T-cell (primary cell): ENCODE results near the gene ZNF362. TPM values are rescaled to one million over a fixed set of nuclear protein-coding genes. Genes with fewer than 3 reads are reported as not detected.

ENCODE experiments used
- ATAC-seq, 4 experiments: fragments of 200-7000 bp in 3 of 4; fragments of 150-1000 bp in 1 of 4; cut with Tn5 transposase; replicated peaks in 1 of 4; 1 replicate in 3 of 4; 2 replicates in 1 of 4; pipeline ENCODE4 v1.10.0; 2021; ENCODE audit warnings: moderate library complexity in 3 of 4, mild to moderate bottlenecking in 2 of 4, moderate number of reproducible peaks in 1 of 4
- CTCF ChIA-PET, 2 donors: fragments of 300-600 bp; sonication (Branson Sonifier 250); formaldehyde crosslinking; loops; one replicate each; lab custom pipeline; 2022; ENCODE audit warnings: antibody characterized with exemption in 2 of 2; lab: Charles Lee
- POLR2A ChIA-PET, 2 donors: fragments of 300-600 bp; sonication (Branson Sonifier 250); formaldehyde crosslinking; loops; one replicate each; lab custom pipeline; 2022; ENCODE audit warnings: antibody characterized with exemption in 2 of 2; lab: Charles Lee
- DNase-seq, 35 experiments: peaks; one replicate each; pipeline versions ENCODE4 v3.0.0 to v3.0.0-alpha.2; 2013 to 2023
- H3K27ac ChIP-seq: one replicate; pipeline ENCODE4 v1.5.1; 2013; ENCODE audit warnings: low read length
- H3K27me3 ChIP-seq, 2 experiments: replicated peaks in 1 of 2; 1 replicate in 1 of 2; 2 replicates in 1 of 2; pipeline versions ENCODE4 v1.6.1 to v1.7.0; 2013; ENCODE audit warnings: low read length in 1 of 2, mixed read lengths in 1 of 2; ENCODE audit not compliant: control insufficient read depth in 2 of 2, insufficient read depth in 2 of 2; ENCODE audit errors: extremely low read depth in 1 of 2
- H3K36me3 ChIP-seq, 2 donors: 1 replicate in 1 of 2; 2 replicates in 1 of 2; pipeline versions ENCODE4 v1.6.1 to v1.7.0; 2013; ENCODE audit warnings: low read length in 1 of 2; ENCODE audit not compliant: control insufficient read depth in 2 of 2, insufficient read depth in 1 of 2; ENCODE audit errors: extremely low read depth in 1 of 2
- H3K4me1 ChIP-seq, 2 experiments: 1 replicate in 1 of 2; 2 replicates in 1 of 2; pipeline versions ENCODE4 v1.6.1 to v1.7.0; 2013; ENCODE audit warnings: low read length in 2 of 2, mixed read lengths in 1 of 2; ENCODE audit not compliant: insufficient read depth in 2 of 2, control insufficient read depth in 1 of 2; ENCODE audit errors: extremely low read depth in 1 of 2
- H3K4me3 ChIP-seq, 2 donors: 1 replicate in 1 of 2; 2 replicates in 1 of 2; pipeline versions ENCODE4 v1.5.1 to v1.7.0; 2013; ENCODE audit warnings: mild to moderate bottlenecking in 2 of 2, low read length in 1 of 2, moderate library complexity in 1 of 2; ENCODE audit not compliant: control insufficient read depth in 1 of 2; ENCODE audit errors: extremely low read depth in 1 of 2
- H3K9me3 ChIP-seq: 2 replicates; pipeline ENCODE4 v1.7.0; 2013
- H3K27ac Mint-ChIP-seq, 2 donors: one replicate each; pipeline ENCODE4 v1.8.0; 2020 to 2021; ENCODE audit warnings: mild to moderate bottlenecking in 2 of 2, mixed read lengths in 2 of 2
- H3K27me3 Mint-ChIP-seq, 2 donors: one replicate each; pipeline ENCODE4 v1.8.0; 2021 to 2022; ENCODE audit warnings: mixed read lengths in 2 of 2
- H3K36me3 Mint-ChIP-seq: one replicate; pipeline ENCODE4 v1.8.0; 2021; ENCODE audit warnings: mixed read lengths
- H3K4me1 Mint-ChIP-seq, 3 donors: one replicate each; pipeline ENCODE4 v1.8.0; 2020 to 2022; ENCODE audit warnings: mixed read lengths in 3 of 3, mild to moderate bottlenecking in 1 of 3
- H3K4me3 Mint-ChIP-seq, 3 donors: one replicate each; pipeline ENCODE4 v1.8.0; 2020 to 2022; ENCODE audit warnings: mild to moderate bottlenecking in 3 of 3, mixed read lengths in 3 of 3, moderate library complexity in 3 of 3
- H3K9me3 Mint-ChIP-seq, 3 donors: one replicate each; pipeline ENCODE4 v1.8.0; 2020 to 2022; ENCODE audit warnings: mixed read lengths in 3 of 3
- WGBS: methylation state at CpG from one replicate; pipeline ENCODE4 v1.1.5; 2013; ENCODE audit warnings: missing lambda C conversion rate; ENCODE audit not compliant: insufficient coverage; 5-methylcytosine and 5-hydroxymethylcytosine counted together
- total RNA-seq, 35 experiments: library from RNA in 6 of 35; stranded (reverse) in 6 of 35; fragments of 120-200 nt in 1 of 35; gene quantifications; one replicate each; pipeline versions ENCODE4 v1.2.1 to v1.2.4 and lab custom pipeline; 2013 to 2026

Gene ZNF362
- total RNA-seq, 5 donors from 2014 or later (not counting 1 experiment from before 2014, with no cell fraction given), result 22.9 to 31.4 (median 24.5) TPM

DNA sequence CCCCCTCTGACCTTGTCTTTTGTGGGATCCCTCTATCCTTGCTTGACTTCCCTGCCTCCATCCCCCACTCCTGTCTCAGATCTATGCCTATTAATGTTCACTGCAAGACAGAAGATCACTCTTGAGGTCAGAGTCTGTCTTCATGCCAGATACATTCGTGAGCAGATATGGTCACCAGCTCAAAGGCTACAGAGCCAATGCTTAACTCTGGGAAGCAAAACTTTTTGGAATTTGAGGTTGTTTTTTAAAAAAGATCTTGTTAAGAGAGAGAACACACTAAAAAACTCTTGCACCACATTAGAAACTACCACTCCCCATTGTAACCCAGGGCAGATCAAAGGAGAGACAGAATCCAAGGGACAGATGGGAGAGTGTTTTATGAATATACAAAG is 81.8 kb downstream of the ZNF362 start:
- Histone ChIP-seq H3K36me3 (peaks cover 6 to 18% of the 10 kb centered on the region in 2 donors), H3K27ac (no peak overlapping the region), H3K4me1 (peaks cover 0 to 3% of the 10 kb centered on the region in 2 experiments), H3K27me3 (no peaks in the 10 kb centered on the region), H3K4me3 (no peak overlapping the region), H3K9me3 (no peaks in the 10 kb centered on the region)
- no peak for ATAC-seq
- DNase-seq, result no peak
- no peak overlapping the region for H3K4me3 Mint-ChIP-seq
- H3K4me1 Mint-ChIP-seq, result peaks cover 46 to 59% (median 52%) of the 10 kb centered on the region in 3 donors
- no peaks in the 10 kb centered on the region for H3K27me3 Mint-ChIP-seq
- peaks cover 11% of the 10 kb centered on the region for H3K36me3 Mint-ChIP-seq
- no CpG with 5 or more reads among the region's 1 CpG for WGBS
- no peak overlapping the region for H3K27ac Mint-ChIP-seq
- H3K9me3 Mint-ChIP-seq, result no peaks in the 10 kb centered on the region
- CTCF ChIA-PET, result no interaction called here
- POLR2A ChIA-PET, result no interaction called here

DNA sequence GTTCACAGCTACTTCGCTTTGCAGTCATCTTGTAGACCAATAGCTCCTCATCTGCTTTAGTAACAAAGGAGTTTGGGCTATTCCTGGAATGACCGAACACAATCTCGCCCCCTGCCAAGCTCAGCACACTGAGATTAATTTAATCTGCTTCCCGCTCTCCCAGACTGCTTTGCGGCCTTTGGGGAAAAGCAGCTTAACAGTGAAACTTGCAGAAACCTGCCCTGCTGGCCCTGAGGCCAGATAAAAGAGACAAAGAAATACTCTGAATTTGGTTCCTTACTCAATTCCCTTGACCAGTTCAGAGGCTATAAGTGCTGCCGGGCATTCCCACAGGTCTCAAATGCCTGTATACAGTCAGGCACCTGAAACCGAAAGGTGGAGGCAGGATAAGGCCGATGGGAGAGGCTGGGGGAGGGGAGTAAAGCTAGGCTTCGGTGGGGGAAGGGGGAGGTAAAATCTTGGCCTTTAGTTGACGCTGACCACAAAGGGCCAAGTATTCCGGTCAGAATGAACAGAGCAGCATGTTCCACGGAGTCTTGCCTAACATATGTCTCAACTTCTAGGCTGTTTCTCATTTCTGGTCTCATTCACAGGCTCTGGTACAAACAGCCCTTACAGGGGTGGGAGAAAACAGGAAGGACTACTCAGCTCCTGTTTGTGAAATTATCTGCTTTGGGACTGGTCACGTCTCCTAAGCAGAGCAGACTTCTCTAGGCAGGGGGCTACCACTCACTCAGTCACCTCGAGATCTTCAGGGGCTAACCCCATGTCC is 82.3 kb downstream of the ZNF362 start:
- CTCF ChIA-PET, result interaction anchor here in 1 of 2 donors (0.6 kb wide), 1 partner anchor 53 kb away, joined by 3 read pairs; no protein-coding TSS in a partner anchor

DNA sequence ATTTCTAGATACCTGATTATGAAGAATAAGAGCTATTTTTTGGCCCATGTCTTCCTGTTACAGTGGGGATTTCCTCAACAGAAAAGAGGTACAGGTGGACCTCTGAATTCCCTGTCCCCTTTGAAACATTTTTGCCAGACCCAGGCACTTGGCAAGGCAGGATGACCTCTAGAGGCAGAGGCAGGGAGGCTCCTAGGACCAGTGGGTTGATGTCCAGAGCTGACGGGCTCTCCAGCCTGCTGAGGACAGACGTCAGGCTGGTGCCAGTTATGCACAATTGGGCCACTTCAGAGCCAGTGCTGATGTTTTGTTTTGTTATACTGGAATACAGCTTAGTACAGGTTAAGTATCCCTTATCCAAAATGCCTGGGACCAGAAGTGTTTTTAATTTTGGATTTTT is 83.1 kb downstream of the ZNF362 start:
- ChIA-PET CTCF (interaction anchor here in 1 of 2 donors (0.5 kb wide), 1 partner anchor 431 kb away, joined by 4 read pairs; no protein-coding TSS in a partner anchor), POLR2A (no interaction called here)
- 94% methylated on average over 2 of the region's 2 CpGs for WGBS
- no peaks in the 10 kb centered on the region for H3K9me3 ChIP-seq
- Mint-ChIP-seq H3K9me3 (no peaks in the 10 kb centered on the region), H3K4me3 (no peak overlapping the region), H3K27ac (no peak overlapping the region), H3K36me3 (peaks cover 11% of the 10 kb centered on the region), H3K27me3 (no peaks in the 10 kb centered on the region), H3K4me1 (peaks cover 54 to 69% (median 62%) of the 10 kb centered on the region in 3 donors)
- no peak for ATAC-seq
- no peak overlapping the region for H3K27ac ChIP-seq
- H3K27me3 ChIP-seq, result no peaks in the 10 kb centered on the region
- peaks cover 0 to 3% of the 10 kb centered on the region in 2 experiments for H3K4me1 ChIP-seq
- no peak for DNase-seq
- H3K4me3 ChIP-seq, result no peak overlapping the region
- H3K36me3 ChIP-seq, result peaks cover 3 to 9% of the 10 kb centered on the region in 2 donors

More for the DNA sequence above, 82.3 kb downstream of the ZNF362 start:
- no peak overlapping the region for H3K4me3 ChIP-seq
- Mint-ChIP-seq H3K27ac (no peak overlapping the region), H3K9me3 (no peaks in the 10 kb centered on the region), H3K27me3 (no peaks in the 10 kb centered on the region), H3K36me3 (peaks cover 10% of the 10 kb centered on the region), H3K4me1 (peaks cover 49 to 62% (median 55%) of the 10 kb centered on the region in 3 donors), H3K4me3 (no peak overlapping the region)
- H3K27ac ChIP-seq, result no peak overlapping the region
- POLR2A ChIA-PET, result no interaction called here
- ATAC-seq, result no peak
- no peak for DNase-seq
- no peaks in the 10 kb centered on the region for H3K27me3 ChIP-seq
- 94% methylated on average over 10 of the region's 14 CpGs for WGBS
- peaks cover 0 to 3% of the 10 kb centered on the region in 2 experiments for H3K4me1 ChIP-seq
- H3K36me3 ChIP-seq, result peaks cover 3 to 14% of the 10 kb centered on the region in 2 donors
- no peaks in the 10 kb centered on the region for H3K9me3 ChIP-seq

DNA sequence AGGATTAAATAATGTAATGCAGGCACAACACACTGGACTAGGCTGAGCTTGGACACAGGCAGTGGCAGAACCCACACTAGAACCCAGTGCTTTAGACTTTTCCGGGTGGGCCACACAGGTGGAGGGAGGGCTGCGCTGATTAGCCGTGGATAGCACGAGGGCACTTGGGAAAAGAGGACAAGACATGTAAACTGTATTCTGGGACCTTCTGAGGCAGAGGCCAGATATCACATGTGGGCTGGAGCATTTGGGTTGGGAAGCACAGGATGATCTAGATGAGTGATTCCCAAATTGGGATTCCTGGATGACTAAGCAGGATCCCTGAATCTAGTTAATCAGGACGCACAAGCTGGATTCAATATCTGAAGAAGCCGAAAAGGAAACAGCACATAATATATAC is 84.9 kb downstream of the ZNF362 start:
- no peak overlapping the region for H3K27ac ChIP-seq
- POLR2A ChIA-PET, result interaction anchor here in 1 of 2 donors (0.5 kb wide), 1 partner anchor 8 kb away, joined by 8 read pairs; no protein-coding TSS in a partner anchor
- peaks cover 0 to 3% of the 10 kb centered on the region in 2 experiments for H3K4me1 ChIP-seq
- no peak for DNase-seq
- no peaks in the 10 kb centered on the region for H3K9me3 ChIP-seq
- Mint-ChIP-seq H3K9me3 (no peaks in the 10 kb centered on the region), H3K4me1 (peaks cover 56 to 74% (median 65%) of the 10 kb centered on the region in 3 donors), H3K27ac (no peak overlapping the region), H3K36me3 (peaks cover 11% of the 10 kb centered on the region), H3K4me3 (no peak overlapping the region), H3K27me3 (no peaks in the 10 kb centered on the region)
- no peaks in the 10 kb centered on the region for H3K27me3 ChIP-seq
- CTCF ChIA-PET, result no interaction called here
- 96% methylated on average over 4 of the region's 6 CpGs for WGBS
- no peak for ATAC-seq
- no peak overlapping the region for H3K4me3 ChIP-seq
- peaks cover 3 to 4% of the 10 kb centered on the region in 2 donors for H3K36me3 ChIP-seq

DNA sequence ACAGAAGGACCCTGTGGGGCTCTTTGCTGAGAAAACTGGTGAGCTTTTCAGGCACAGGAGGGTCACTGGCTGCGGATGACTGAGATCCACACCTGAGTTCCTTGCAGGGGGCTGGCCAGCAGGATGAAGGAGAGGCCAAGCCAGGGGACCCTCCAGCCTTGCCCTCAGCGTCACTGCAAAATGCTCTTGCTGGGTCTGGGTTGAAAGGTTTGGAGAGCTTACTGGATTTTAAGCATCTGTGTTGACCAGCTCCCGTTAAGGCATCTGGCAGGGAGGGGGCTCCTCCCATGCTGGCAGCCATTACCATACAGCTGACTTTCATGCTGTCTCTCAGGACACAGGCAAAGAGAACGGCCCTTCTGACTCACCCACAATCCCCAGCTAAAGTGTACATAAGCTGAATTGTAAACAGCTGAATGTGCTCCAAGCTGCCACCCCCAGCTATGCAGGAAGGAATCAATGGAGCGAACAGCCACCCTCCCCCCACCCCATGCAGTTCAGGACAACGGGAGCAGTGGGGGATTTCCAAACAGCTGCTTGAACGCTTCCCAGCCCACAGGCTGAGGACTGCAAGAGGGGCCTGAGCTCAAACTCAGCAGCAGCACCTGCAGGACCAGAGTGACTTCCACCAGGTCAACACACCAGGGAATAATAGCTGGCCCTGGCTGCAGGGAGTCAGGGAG is 85.9 kb downstream of the ZNF362 start:
- POLR2A ChIA-PET, result interaction anchor here in 1 of 2 donors (0.6 kb wide), 1 partner anchor 85 kb away, joined by 5 read pairs; no protein-coding TSS in a partner anchor
- H3K27ac Mint-ChIP-seq, result no peak overlapping the region
- WGBS, result 74% methylated on average over 4 of the region's 7 CpGs
- peaks cover 7 to 9% of the 10 kb centered on the region in 2 experiments for H3K4me1 ChIP-seq
- no peaks in the 10 kb centered on the region for H3K9me3 Mint-ChIP-seq
- no peaks in the 10 kb centered on the region for H3K9me3 ChIP-seq
- H3K27me3 ChIP-seq, result no peaks in the 10 kb centered on the region
- DNase-seq (no peak), ATAC-seq (no peak)
- H3K4me3 Mint-ChIP-seq, result no peak overlapping the region
- no peak overlapping the region for H3K27ac ChIP-seq
- H3K36me3 Mint-ChIP-seq, result peaks cover 16% of the 10 kb centered on the region
- H3K4me3 ChIP-seq, result no peak overlapping the region
- peaks cover 3 to 4% of the 10 kb centered on the region in 2 donors for H3K36me3 ChIP-seq
- CTCF ChIA-PET, result interaction anchor here (0.5 to 0.6 kb wide), 3 partner anchors 10 to 665 kb away, joined by 3 to 4 read pairs (median 4); no protein-coding TSS in a partner anchor
- H3K4me1 Mint-ChIP-seq, result peaks cover 64 to 76% (median 70%) of the 10 kb centered on the region in 3 donors
- no peaks in the 10 kb centered on the region for H3K27me3 Mint-ChIP-seq

DNA sequence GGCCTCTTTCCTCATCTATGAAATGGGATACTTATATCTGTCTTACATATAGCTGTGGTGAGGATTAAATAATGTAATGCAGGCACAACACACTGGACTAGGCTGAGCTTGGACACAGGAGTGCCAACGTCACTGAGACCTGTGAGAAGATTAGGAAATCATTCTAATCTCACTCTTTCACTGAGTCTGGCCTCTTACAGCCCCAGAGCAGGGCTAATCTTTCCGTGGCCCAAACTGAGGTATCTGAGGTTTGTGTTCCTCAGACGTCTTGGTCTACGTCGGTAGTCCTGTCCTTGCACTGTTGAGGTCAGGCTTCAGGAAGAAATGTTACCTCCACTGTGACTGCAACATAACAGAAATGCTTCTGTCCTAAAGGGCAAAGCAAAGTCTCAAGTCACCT is 87.2 kb downstream of the ZNF362 start:
- Mint-ChIP-seq H3K9me3 (no peaks in the 10 kb centered on the region), H3K27me3 (no peaks in the 10 kb centered on the region), H3K4me1 (peaks cover 60 to 79% (median 74%) of the 10 kb centered on the region in 3 donors), H3K36me3 (peaks cover 16% of the 10 kb centered on the region), H3K27ac (no peak overlapping the region), H3K4me3 (no peak overlapping the region)
- no peak overlapping the region for H3K4me3 ChIP-seq
- no peaks in the 10 kb centered on the region for H3K27me3 ChIP-seq
- H3K36me3 ChIP-seq, result peaks cover 3 to 4% of the 10 kb centered on the region in 2 donors
- no peak overlapping the region for H3K27ac ChIP-seq
- 70% methylated on average over 4 of the region's 5 CpGs for WGBS
- DNase-seq, result no peak
- POLR2A ChIA-PET, result no interaction called here
- no peaks in the 10 kb centered on the region for H3K9me3 ChIP-seq
- H3K4me1 ChIP-seq, result peaks cover 21 to 22% of the 10 kb centered on the region in 2 experiments
- CTCF ChIA-PET, result interaction anchor here in 1 of 2 donors (0.7 kb wide), 1 partner anchor 36 kb away, joined by 4 read pairs; no protein-coding TSS in a partner anchor
- no peak for ATAC-seq
